Activated T-cell treated with anti-CD3 and anti-CD28 coated beads, Interleukin-2, amount 50 U/mL, for 72 hours (primary cell): ENCODE results near the gene SLC25A10. TPM values are rescaled to one million over a fixed set of nuclear protein-coding genes. Genes with fewer than 3 reads are reported as not detected.

Source experiments
- ATAC-seq, 2 donors: fragments of 150-1000 bp; cut with Tn5 transposase; replicated peaks in 1 of 2; 2 replicates each; pipeline ENCODE4 v1.10.0; 2021; ENCODE audit warnings: moderate library complexity in 2 of 2, mild to moderate bottlenecking in 1 of 2
- DNase-seq, 2 donors: peaks; one replicate each; pipeline ENCODE4 v3.0.0; 2021 to 2022; ENCODE audit warnings: mixed read lengths in 1 of 2
- H3K27ac Mint-ChIP-seq: one replicate; pipeline ENCODE4 v1.8.0; 2022; ENCODE audit warnings: mild to moderate bottlenecking, moderate library complexity, mixed read lengths
- H3K27me3 Mint-ChIP-seq: one replicate; pipeline ENCODE4 v1.8.0; 2022; ENCODE audit warnings: low read depth, mixed read lengths
- H3K36me3 Mint-ChIP-seq, 2 donors: one replicate each; pipeline ENCODE4 v1.8.0; 2022; ENCODE audit warnings: mixed read lengths in 2 of 2, mild to moderate bottlenecking in 1 of 2; ENCODE audit not compliant: insufficient read depth in 2 of 2
- H3K4me1 Mint-ChIP-seq: one replicate; pipeline ENCODE4 v1.8.0; 2022; ENCODE audit warnings: low read depth, mixed read lengths
- H3K4me3 Mint-ChIP-seq, 2 donors: one replicate each; pipeline ENCODE4 v1.8.0; 2022; ENCODE audit warnings: mild to moderate bottlenecking in 2 of 2, mixed read lengths in 2 of 2, moderate library complexity in 2 of 2
- H3K9me3 Mint-ChIP-seq, 2 donors: one replicate each; pipeline ENCODE4 v1.8.0; 2022; ENCODE audit warnings: mixed read lengths in 2 of 2
- total RNA-seq, 2 donors: library from RNA; stranded (reverse); gene quantifications; one replicate each; pipeline ENCODE4 v1.2.3, GENCODE V29; 2022

The SLC25A10 gene
- total RNA-seq, 2 donors from 2014 or later = 9.2 to 11.3 TPM

DNA sequence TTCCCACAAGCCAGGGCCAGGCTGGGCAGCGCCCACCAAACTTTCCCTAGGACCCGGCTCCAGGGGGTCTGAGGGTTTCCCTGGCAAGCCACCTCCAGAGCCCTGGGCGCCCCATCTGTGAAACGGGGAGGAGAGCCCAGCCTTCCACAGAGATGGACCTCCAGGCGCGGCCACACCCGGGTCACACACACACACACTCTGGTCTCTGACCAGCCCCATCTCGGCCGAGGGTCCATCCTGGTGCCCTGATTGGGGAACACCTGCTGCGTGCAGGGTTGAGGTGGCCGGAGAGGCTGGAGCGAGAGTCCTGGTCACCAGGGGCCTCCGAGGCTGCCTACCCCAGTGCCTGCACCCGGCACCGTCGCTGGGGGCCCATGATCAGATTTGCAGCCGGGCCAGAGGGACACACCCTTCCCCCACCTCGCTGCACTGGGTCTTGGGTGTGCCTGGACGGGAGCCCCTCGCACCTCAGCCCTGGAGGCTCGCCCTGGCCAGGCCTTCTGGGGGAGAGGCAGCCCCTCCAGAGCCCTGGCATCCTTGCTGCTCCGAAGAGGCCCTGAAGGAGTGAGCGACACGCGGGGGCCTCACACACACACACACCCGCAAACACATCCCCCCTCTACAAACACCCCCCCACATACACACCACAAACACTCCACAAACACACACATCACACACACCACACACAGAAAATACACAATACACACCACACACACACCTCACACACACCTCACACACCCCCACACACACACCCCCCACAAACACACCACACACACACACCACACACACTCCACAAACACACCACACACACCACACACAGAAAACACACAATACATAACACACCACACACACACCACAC, 29.7 kb downstream of the SLC25A10 start:
- no peaks in the 10 kb centered on the region for H3K36me3 Mint-ChIP-seq
- no peak overlapping the region for H3K27ac Mint-ChIP-seq
- peaks cover 8% of the 10 kb centered on the region for H3K27me3 Mint-ChIP-seq
- H3K9me3 Mint-ChIP-seq = no peaks in the 10 kb centered on the region
- no peak overlapping the region for H3K4me3 Mint-ChIP-seq
- no peaks in the 10 kb centered on the region for H3K4me1 Mint-ChIP-seq
- ATAC-seq (peak in 1 of 2 donors; percentile 20), DNase-seq (no peak)

Other genes starting within 250 kb of the SLC25A10 start
- 1,000 to 10,000 TPM; 3,862 to 3,966 TPM for gene ACTG1, start 199.5 kb upstream of the SLC25A10 start, total RNA-seq
- gene FSCN2, start 183.9 kb upstream of the SLC25A10 start, total RNA-seq = 1 to 10 TPM in 1 of 2 donors, under 1 TPM in 1; 0.95 to 1.8 TPM
- 10 to 100 TPM; 21.3 to 29.1 TPM for gene FAAP100, start 159.9 kb upstream of the SLC25A10 start, total RNA-seq
- gene NPLOC4, start 75.2 kb upstream of the SLC25A10 start, total RNA-seq = 100 to 1,000 TPM in 1 of 2 donors, 10 to 100 TPM in 1; 89.7 to 107 TPM
- gene TSPAN10, start 75.1 kb upstream of the SLC25A10 start, total RNA-seq = 1 to 10 TPM in 1 of 2 donors, under 1 TPM in 1; 0.63 to 1.1 TPM
- 1 to 10 TPM; 4.2 to 4.4 TPM for gene PDE6G, start 55.7 kb upstream of the SLC25A10 start, total RNA-seq
- gene OXLD1, start 45.7 kb upstream of the SLC25A10 start, total RNA-seq = 10 to 100 TPM; 49.1 to 58.8 TPM
- gene CCDC137, start 45.5 kb upstream of the SLC25A10 start, total RNA-seq = 10 to 100 TPM; 26.1 to 46.5 TPM
- 10 to 100 TPM; 33.0 to 45.3 TPM for gene ARL16, start 28.5 kb upstream of the SLC25A10 start, total RNA-seq
- gene HGS, start 28.3 kb upstream of the SLC25A10 start, total RNA-seq = 10 to 100 TPM; 95.5 to 96.0 TPM
- gene MRPL12, start 8.9 kb upstream of the SLC25A10 start, total RNA-seq = 10 to 100 TPM; 49.1 to 64.7 TPM
- gene GCGR, start 91.9 kb downstream of the SLC25A10 start, total RNA-seq = under 1 TPM in 1 of 2 donors, not detected in 1; 0.17 TPM
- 10 to 100 TPM; 61.9 to 77.2 TPM for gene MCRIP1, start 121.0 kb downstream of the SLC25A10 start, total RNA-seq
- not detected for gene PPP1R27, start 122.8 kb downstream of the SLC25A10 start, total RNA-seq
- gene P4HB, start 148.3 kb downstream of the SLC25A10 start, total RNA-seq = 100 to 1,000 TPM; 430 to 436 TPM
- 100 to 1,000 TPM; 369 to 410 TPM for gene ARHGDIA, start 159.1 kb downstream of the SLC25A10 start, total RNA-seq
- gene ALYREF, start 179.3 kb downstream of the SLC25A10 start, total RNA-seq = 100 to 1,000 TPM in 1 of 2 donors, 10 to 100 TPM in 1; 95.9 to 122 TPM
- 100 to 1,000 TPM in 1 of 2 donors, 10 to 100 TPM in 1; 78.5 to 106 TPM for gene ANAPC11, start 179.4 kb downstream of the SLC25A10 start, total RNA-seq
- under 1 TPM in 1 of 2 donors, not detected in 1; 0.19 TPM for gene NPB, start 190.0 kb downstream of the SLC25A10 start, total RNA-seq
- gene PCYT2, start 199.1 kb downstream of the SLC25A10 start, total RNA-seq = 10 to 100 TPM; 13.9 to 14.2 TPM
- gene SIRT7, start 205.9 kb downstream of the SLC25A10 start, total RNA-seq = 10 to 100 TPM; 42.2 to 44.2 TPM
- 10 to 100 TPM; 41.5 to 44.7 TPM for gene MAFG, start 215.5 kb downstream of the SLC25A10 start, total RNA-seq
- gene PYCR1, start 225.0 kb downstream of the SLC25A10 start, total RNA-seq = 100 to 1,000 TPM; 141 to 178 TPM
- not detected for gene MYADML2, start 234.9 kb downstream of the SLC25A10 start, total RNA-seq
- gene NOTUM, start 248.9 kb downstream of the SLC25A10 start, total RNA-seq = 1 to 10 TPM in 1 of 2 donors, under 1 TPM in 1; 0.76 to 1.4 TPM